NCI-H2227 (cell line): Measurements from ENCODE around the gene KIAA0513.

ENCODE experiments used
- DNase-seq: peaks from one replicate; lab custom pipeline; 2025; ENCODE audit not compliant: unreplicated experiment; lab: John Stamatoyannopoulos, UW

The KIAA0513 gene

DNA sequence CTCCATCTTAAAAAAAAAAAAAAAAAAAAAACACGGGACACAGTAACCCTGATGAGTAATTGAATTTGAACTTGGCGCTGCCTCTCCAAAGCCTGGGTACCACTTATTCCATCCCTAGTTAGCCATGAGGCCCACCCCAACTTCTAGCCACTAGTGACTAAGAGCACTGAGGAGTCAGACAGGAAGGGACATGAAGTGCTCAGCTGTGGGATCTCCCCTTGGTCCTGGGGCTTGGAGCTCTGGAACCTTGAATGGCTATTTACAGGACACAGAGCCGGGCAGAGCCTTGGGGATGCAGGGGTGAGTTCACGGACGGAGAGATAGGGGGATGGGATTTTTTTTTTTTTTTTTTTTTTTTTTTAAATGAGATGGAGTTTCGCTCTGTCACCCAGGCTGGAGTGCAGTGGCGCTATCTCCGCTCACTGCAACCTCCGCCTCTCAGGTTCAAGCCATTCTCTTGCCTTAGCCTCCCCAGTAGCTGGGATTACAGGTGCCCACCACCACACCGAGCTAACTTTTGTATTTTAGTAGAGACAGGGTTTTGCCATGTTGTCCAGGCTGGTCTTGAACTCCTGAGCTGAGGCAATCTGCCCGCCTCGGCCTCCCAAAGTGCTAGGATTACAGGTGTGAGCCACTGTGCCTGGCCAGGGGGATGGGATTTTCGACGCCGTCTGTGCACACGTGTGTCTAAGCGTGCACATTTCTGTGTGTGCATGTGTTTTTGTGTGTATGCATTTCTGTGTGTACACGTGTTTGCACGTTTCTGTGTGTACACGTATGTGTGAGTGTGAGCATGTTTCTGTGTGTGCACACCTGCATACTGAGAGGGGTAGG is 105.1 kb downstream of the KIAA0513 start:
- no peak for DNase-seq

DNA sequence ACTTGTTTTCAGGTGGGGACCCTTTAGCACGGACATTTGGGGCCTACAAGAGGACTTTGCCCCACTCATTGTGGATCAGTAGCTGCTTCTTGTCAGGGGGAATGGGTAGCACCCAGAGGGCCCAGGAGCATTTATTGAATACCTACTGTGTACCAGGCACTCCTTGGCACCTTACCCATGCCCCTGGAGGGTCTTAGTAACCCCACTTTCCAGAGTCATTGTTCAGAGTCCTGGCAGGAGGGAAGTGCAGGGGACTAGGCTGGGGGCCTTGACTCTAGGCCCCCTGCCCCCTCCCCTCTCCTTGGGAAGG is 105.7 kb downstream of the KIAA0513 start:
- DNase-seq = no peak

DNA sequence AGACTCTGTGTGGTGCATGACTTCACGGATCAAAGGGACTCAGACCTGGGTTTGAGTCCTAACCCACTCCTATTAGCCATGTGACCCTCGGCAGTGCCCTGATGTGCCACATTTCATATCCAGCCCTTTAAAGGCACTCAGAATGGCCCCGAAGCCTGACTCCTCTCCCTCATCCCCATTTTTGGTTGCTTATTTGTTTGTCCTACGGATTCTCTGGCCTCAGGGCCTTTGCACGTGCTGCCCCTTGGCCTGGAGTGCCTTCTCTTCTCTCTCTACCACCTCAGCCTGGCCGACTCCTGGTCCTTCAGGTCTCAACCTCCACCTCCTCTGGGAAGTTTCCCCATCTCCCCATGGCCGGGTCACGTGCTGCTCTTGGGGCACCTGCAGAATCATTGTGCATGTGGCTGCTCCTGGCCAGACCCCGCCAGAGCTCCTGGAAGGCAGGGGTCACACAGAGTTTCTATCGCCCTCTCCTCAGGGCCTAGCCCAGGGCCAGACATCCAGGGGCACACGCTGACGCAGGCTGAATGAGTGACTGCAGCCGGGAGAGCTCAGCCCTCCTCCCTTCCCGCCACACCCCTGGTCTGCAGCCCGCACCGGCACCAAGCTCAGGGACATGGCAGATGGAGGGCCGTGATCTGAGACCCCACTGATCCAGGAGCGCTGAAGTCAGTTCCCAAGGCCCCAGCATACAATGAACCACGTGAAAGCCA is 106.6 kb downstream of the KIAA0513 start:
- DNase-seq = no peak

DNA sequence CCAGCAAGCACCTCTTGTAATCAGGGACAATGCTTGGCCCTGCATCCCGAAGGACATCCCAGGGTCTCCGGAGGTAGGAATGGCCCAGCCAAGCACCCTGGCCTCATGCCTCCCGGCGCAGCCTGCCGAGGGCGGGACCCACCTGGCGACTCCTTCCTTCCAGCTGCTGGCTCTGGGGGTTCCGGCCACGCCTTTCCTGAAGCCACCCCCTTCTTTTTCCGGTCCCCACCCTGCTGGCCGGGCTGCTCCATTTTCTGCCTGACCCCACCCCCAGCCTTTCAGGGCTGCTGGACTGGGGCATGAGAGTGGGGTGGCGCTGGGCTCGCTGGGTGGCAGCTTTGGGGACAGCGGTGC is 107.2 kb downstream of the KIAA0513 start:
- no peak for DNase-seq

DNA sequence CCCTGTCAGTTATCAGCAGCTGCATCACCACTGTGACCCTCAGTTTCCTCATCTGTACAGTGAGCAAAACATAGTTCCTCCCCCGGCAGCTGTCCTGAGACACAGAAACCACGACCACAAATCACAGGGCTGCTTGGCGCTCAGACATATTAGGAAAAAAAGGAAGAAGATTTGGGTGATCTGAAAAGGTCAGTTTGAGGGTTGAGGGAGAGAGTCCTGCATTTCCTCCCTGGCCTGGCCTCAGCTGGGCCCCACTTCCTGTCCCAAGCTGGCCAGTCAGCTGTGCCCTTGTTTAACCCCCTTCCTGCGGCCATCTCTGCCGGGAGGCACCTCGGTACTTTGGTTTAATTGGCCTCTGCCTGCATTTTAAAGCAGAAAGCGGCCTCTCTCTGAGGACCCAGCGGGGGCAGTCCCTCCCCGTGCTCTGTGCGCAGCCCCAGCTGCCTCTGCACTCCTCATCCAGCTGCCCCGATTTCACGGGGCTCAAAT is 108.7 kb downstream of the KIAA0513 start:
- DNase-seq = peak; percentile 16

GRCh38 chr16:85136702-85137322 is 109.2 kb downstream of the KIAA0513 start:
- DNase-seq = no peak

- DNase-seq = no peak
Measured at GRCh38 chr16:85137323-85138072, 109.9 kb downstream of the KIAA0513 start.

GRCh38 chr16:85138073-85138824 is 110.7 kb downstream of the KIAA0513 start:
- no peak for DNase-seq

DNA sequence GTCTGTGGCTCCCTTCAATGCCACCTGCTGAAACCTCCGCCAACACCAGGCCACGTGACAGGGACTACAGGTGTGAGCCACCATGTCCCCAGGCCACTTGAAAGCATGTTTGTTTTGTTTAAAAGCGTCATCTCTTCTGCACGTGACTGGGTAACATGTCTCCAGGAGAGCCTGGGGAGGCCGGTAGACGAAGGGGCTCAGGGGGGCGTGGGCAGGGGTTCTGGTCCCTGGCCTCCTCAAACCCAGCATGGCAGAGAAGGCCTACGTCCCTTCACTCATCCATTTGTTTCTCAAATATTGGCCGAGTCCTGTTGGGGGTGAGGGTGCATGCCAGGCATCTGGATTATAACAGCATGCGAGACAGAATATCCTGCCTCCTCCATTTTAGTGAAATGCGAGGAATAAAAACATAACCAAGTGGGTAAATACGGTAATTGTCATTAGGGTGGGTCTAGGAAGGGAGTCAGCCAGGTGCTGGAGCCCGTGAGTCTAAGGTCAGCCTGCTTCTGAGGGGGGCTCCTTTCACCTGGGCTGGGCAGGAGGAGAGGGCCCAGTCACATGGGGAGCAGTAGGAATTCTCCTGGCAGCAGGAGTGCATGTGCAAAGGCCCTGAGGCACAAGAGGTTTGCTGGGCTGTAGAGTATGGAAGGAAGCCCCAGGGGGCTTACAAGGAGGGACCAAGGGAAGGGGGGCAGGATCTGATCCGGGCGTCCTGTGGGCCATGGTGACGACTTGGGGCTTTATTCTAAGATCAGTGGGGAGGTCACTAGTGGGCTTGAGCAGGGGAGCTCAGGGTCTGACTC is 111.4 kb downstream of the KIAA0513 start:
- no peak for DNase-seq

GRCh38 chr16:85139881-85140339 is 112.3 kb downstream of the KIAA0513 start:
- DNase-seq = no peak

DNA sequence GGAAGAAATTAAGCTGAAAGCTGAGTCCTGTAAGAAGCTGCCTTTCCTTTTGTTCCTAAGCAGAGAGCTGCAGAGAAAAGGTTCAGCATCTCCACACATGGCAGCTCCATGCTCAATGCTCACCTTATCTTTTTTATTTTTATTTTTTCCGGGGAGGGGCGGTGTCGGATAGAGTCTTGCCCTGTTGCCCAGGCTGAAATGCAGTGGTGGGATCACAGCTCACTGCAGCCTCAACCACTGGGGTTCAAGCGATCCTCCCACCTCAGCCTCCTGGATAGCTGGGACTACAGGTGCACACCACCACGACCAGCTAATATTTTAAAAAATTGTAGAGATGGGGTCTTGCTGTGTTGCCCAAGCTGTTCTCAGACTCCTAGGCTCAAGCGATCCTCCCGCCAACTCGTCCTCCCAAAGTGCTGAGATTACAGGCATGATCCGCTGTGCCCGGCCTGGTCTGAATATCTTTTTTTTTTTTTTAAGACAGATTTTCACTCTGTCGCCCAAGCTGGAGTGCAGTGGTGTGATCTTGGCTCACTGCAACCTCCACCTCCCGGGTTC is 112.9 kb downstream of the KIAA0513 start:
- DNase-seq = no peak

GRCh38 chr16:85141491-85142128 is 114.0 kb downstream of the KIAA0513 start:
- DNase-seq = no peak

GRCh38 chr16:85142129-85142513 is 114.5 kb downstream of the KIAA0513 start:
- no peak for DNase-seq

DNA sequence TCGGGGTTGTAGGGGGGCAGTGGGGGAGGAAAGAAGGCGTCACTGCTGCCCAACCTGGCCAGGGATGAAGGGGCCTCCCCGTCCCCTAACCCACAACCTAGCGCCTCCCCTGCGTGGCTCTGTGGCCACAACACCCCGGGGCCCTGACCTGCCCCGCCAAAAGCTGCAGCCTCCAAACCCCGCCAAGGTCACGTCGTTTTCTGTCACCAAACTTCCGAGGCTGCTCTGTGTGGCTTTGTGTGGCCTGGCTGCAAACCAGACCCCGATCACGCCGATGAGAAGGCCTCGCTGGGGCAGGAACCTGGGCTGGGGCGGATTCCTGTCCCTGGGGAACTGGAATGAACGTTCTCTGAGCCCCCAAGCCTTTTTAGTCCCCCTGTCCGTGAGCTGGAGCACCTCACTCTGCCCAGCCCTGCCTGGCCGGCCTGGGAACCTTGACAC is 115.2 kb downstream of the KIAA0513 start:
- DNase-seq = no peak
